Measurements from ENCODE around the gene UGT1A1. TPM values are rescaled to one million over a fixed set of nuclear protein-coding genes. Genes with fewer than 3 reads are reported as not detected.
"Not testable (repeated sequence)": the region's sequence is repeated elsewhere in the genome, so short reads cannot be mapped to it uniquely, and the experiment has no call there.

The UGT1A1 gene
- polyA plus RNA-seq (2013, experiment 1 of 2): not detected
- polyA plus RNA-seq (2013, experiment 2 of 2): not detected

GRCh38 chr2:233760043-233760442 is at the start of gene UGT1A1:
Gene UGT1A1 (plus strand): TSS chr2:233760270. CDS start chr2:233760288, 18 bp downstream.
- WGBS, 2 experiments (ENCODE audit: insufficient coverage in 2 of 2): 95 to 98% methylated on average over 4 of the region's 6 CpGs
- Histone ChIP-seq H3K9me3 (ENCODE audit: control insufficient read depth, low read length) (peaks cover 2% of the 10 kb centered on the region), H3K4me3 (ENCODE audit: extremely low read depth, insufficient read depth, low read length, poor library complexity, severe bottlenecking) (no peak within 1 kb of the TSS), H3K27ac (ENCODE audit: low read depth, low read length, severe bottlenecking) (no peak within 1 kb of the TSS), H3K36me3 (ENCODE audit: control insufficient read depth, insufficient read depth, low read length) (no peaks in the 10 kb centered on the region), H3K4me1 (ENCODE audit: control insufficient read depth, insufficient read depth, low read length, poor library complexity, severe bottlenecking) (peaks cover 3% of the 10 kb centered on the region)

GRCh38 chr2:233711312-233712008 is 48.6 kb upstream of the UGT1A1 start:
- H3K4me3 ChIP-seq (ENCODE audit: extremely low read depth, insufficient read depth, low read length, poor library complexity, severe bottlenecking): no peak overlapping the region
- no peak overlapping the region for H3K27ac ChIP-seq (ENCODE audit: low read depth, low read length, severe bottlenecking)
- peaks cover 7% of the 10 kb centered on the region for H3K4me1 ChIP-seq (ENCODE audit: control insufficient read depth, insufficient read depth, low read length, poor library complexity, severe bottlenecking)
- H3K36me3 ChIP-seq (ENCODE audit: control insufficient read depth, insufficient read depth, low read length): no peaks in the 10 kb centered on the region
- no peaks in the 10 kb centered on the region for H3K9me3 ChIP-seq (ENCODE audit: control insufficient read depth, low read length)
- 62 to 69% methylated on average over 6 to 8 of the region's 11 CpGs for WGBS, 2 experiments (ENCODE audit: insufficient coverage in 2 of 2)

- 86 to 92% methylated on average over 10 to 13 of the region's 14 CpGs for WGBS, 2 experiments (ENCODE audit: insufficient coverage in 2 of 2)
- Histone ChIP-seq H3K4me3 (ENCODE audit: extremely low read depth, insufficient read depth, low read length, poor library complexity, severe bottlenecking) (no peak within 1 kb of the TSS), H3K9me3 (ENCODE audit: control insufficient read depth, low read length) (no peaks in the 10 kb centered on the region), H3K4me1 (ENCODE audit: control insufficient read depth, insufficient read depth, low read length, poor library complexity, severe bottlenecking) (peaks cover 7% of the 10 kb centered on the region), H3K27ac (ENCODE audit: low read depth, low read length, severe bottlenecking) (no peak within 1 kb of the TSS), H3K36me3 (ENCODE audit: control insufficient read depth, insufficient read depth, low read length) (no peaks in the 10 kb centered on the region)
These were observed 47.3 kb upstream of the UGT1A1 start, which contains the start of gene UGT1A5 for GRCh38 chr2:233712611-233713261. Gene UGT1A5 (plus strand): TSS chr2:233712907. CDS start chr2:233712992, 85 bp downstream.

- H3K27ac ChIP-seq (ENCODE audit: low read depth, low read length, severe bottlenecking): no peak overlapping the region
- no peaks in the 10 kb centered on the region for H3K9me3 ChIP-seq (ENCODE audit: control insufficient read depth, low read length)
- no peaks in the 10 kb centered on the region for H3K36me3 ChIP-seq (ENCODE audit: control insufficient read depth, insufficient read depth, low read length)
- 90 to 100% methylated on average over 3 to 6 of the region's 7 CpGs for WGBS, 2 experiments (ENCODE audit: insufficient coverage in 2 of 2)
- peaks cover 7% of the 10 kb centered on the region for H3K4me1 ChIP-seq (ENCODE audit: control insufficient read depth, insufficient read depth, low read length, poor library complexity, severe bottlenecking)
- no peak overlapping the region for H3K4me3 ChIP-seq (ENCODE audit: extremely low read depth, insufficient read depth, low read length, poor library complexity, severe bottlenecking)
These were observed 46.8 kb upstream of the UGT1A1 start for GRCh38 chr2:233713262-233713615.

GRCh38 chr2:233714121-233714520 is 45.9 kb upstream of the UGT1A1 start:
- Histone ChIP-seq H3K4me3 (ENCODE audit: extremely low read depth, insufficient read depth, low read length, poor library complexity, severe bottlenecking) (no peak overlapping the region), H3K9me3 (ENCODE audit: control insufficient read depth, low read length) (no peaks in the 10 kb centered on the region), H3K36me3 (ENCODE audit: control insufficient read depth, insufficient read depth, low read length) (no peaks in the 10 kb centered on the region), H3K27ac (ENCODE audit: low read depth, low read length, severe bottlenecking) (no peak overlapping the region), H3K4me1 (ENCODE audit: control insufficient read depth, insufficient read depth, low read length, poor library complexity, severe bottlenecking) (peaks cover 7% of the 10 kb centered on the region)
- WGBS, 2 experiments (ENCODE audit: insufficient coverage in 2 of 2): 82 to 100% methylated on average over 1 to 2 of the region's 2 CpGs

- no peak within 1 kb of the TSS for H3K4me3 ChIP-seq (ENCODE audit: extremely low read depth, insufficient read depth, low read length, poor library complexity, severe bottlenecking)
- H3K4me1 ChIP-seq (ENCODE audit: control insufficient read depth, insufficient read depth, low read length, poor library complexity, severe bottlenecking): no peaks in the 10 kb centered on the region
- H3K9me3 ChIP-seq (ENCODE audit: control insufficient read depth, low read length): no peaks in the 10 kb centered on the region
- H3K36me3 ChIP-seq (ENCODE audit: control insufficient read depth, insufficient read depth, low read length): no peaks in the 10 kb centered on the region
- 92 to 95% methylated on average over 7 of the region's 7 CpGs for WGBS, 2 experiments (ENCODE audit: insufficient coverage in 2 of 2)
- H3K27ac ChIP-seq (ENCODE audit: low read depth, low read length, severe bottlenecking): no peak within 1 kb of the TSS
These were observed 41.5 kb upstream of the UGT1A1 start, which contains the start of gene UGT1A4 for GRCh38 chr2:233718552-233718951. Gene UGT1A4 (plus strand): TSS chr2:233718736. CDS start chr2:233718821, 85 bp downstream.

GRCh38 chr2:233728723-233729301 is 31.3 kb upstream of the UGT1A1 start, which contains the start of gene UGT1A3:
Gene UGT1A3 (plus strand): TSS chr2:233729042. CDS start chr2:233729127, 85 bp downstream.
- 91 to 95% methylated on average over 8 of the region's 8 CpGs for WGBS, 2 experiments (ENCODE audit: insufficient coverage in 2 of 2)
- Histone ChIP-seq H3K27ac (ENCODE audit: low read depth, low read length, severe bottlenecking) (no peak within 1 kb of the TSS), H3K4me3 (ENCODE audit: extremely low read depth, insufficient read depth, low read length, poor library complexity, severe bottlenecking) (no peak within 1 kb of the TSS), H3K9me3 (ENCODE audit: control insufficient read depth, low read length) (no peaks in the 10 kb centered on the region), H3K36me3 (ENCODE audit: control insufficient read depth, insufficient read depth, low read length) (no peaks in the 10 kb centered on the region), H3K4me1 (ENCODE audit: control insufficient read depth, insufficient read depth, low read length, poor library complexity, severe bottlenecking) (no peaks in the 10 kb centered on the region)

GRCh38 chr2:233736868-233737653 is 23.0 kb upstream of the UGT1A1 start:
- WGBS, 2 experiments (ENCODE audit: insufficient coverage in 2 of 2): 83 to 91% methylated on average over 10 to 12 of the region's 14 CpGs
- not testable (repeated sequence) for H3K9me3 ChIP-seq (ENCODE audit: control insufficient read depth, low read length); H3K36me3 ChIP-seq (ENCODE audit: control insufficient read depth, insufficient read depth, low read length); H3K4me1 ChIP-seq (ENCODE audit: control insufficient read depth, insufficient read depth, low read length, poor library complexity, severe bottlenecking); H3K4me3 ChIP-seq (ENCODE audit: extremely low read depth, insufficient read depth, low read length, poor library complexity, severe bottlenecking); H3K27ac ChIP-seq (ENCODE audit: low read depth, low read length, severe bottlenecking)

- H3K4me3 ChIP-seq (ENCODE audit: extremely low read depth, insufficient read depth, low read length, poor library complexity, severe bottlenecking): no peak overlapping the region
- 86 to 89% methylated on average over 2 of the region's 2 CpGs for WGBS, 2 experiments (ENCODE audit: insufficient coverage in 2 of 2)
These were observed 19.2 kb upstream of the UGT1A1 start for GRCh38 chr2:233740870-233741269.

GRCh38 chr2:233743464-233744259 is 16.4 kb upstream of the UGT1A1 start:
- Histone ChIP-seq H3K4me1 (ENCODE audit: control insufficient read depth, insufficient read depth, low read length, poor library complexity, severe bottlenecking) (no peaks in the 10 kb centered on the region), H3K27ac (ENCODE audit: low read depth, low read length, severe bottlenecking) (no peak overlapping the region), H3K4me3 (ENCODE audit: extremely low read depth, insufficient read depth, low read length, poor library complexity, severe bottlenecking) (no peak overlapping the region), H3K36me3 (ENCODE audit: control insufficient read depth, insufficient read depth, low read length) (no peaks in the 10 kb centered on the region), H3K9me3 (ENCODE audit: control insufficient read depth, low read length) (no peaks in the 10 kb centered on the region)
- 95 to 96% methylated on average over 39 to 43 of the region's 46 CpGs for WGBS, 2 experiments (ENCODE audit: insufficient coverage in 2 of 2)

More at GRCh38 chr2:233740870-233741269, 19.2 kb upstream of the UGT1A1 start:
- no peak overlapping the region for H3K27ac ChIP-seq (ENCODE audit: low read depth, low read length, severe bottlenecking)
- H3K4me1 ChIP-seq (ENCODE audit: control insufficient read depth, insufficient read depth, low read length, poor library complexity, severe bottlenecking): no peaks in the 10 kb centered on the region
- H3K36me3 ChIP-seq (ENCODE audit: control insufficient read depth, insufficient read depth, low read length): no peaks in the 10 kb centered on the region
- H3K9me3 ChIP-seq (ENCODE audit: control insufficient read depth, low read length): no peaks in the 10 kb centered on the region

Measured in mesodermal cell (in vitro differentiated cells).